Suprapubic skin (tissue), 4 donors: ENCODE data around the gene NCAM2. TPM values are rescaled to one million over a fixed set of nuclear protein-coding genes. Genes with fewer than 3 reads are reported as not detected.
A peak's percentile ranks its signal among the peaks of the same experiment; 100 is the strongest.

Experiments
- DNase-seq, 2 donors: peaks; one replicate each; pipeline ENCODE4 v3.0.0-alpha.2; 2019; ENCODE audit warnings: low spot score in 2 of 2
- H3K27ac ChIP-seq: fragments of 200-600 bp; sonication (generic); one replicate; pipeline ENCODE4 v1.5.1; 2019
- H3K27me3 ChIP-seq: fragments of 200-600 bp; sonication (generic); one replicate; pipeline ENCODE4 v1.5.1; 2019
- H3K36me3 ChIP-seq: fragments of 200-600 bp; sonication (generic); one replicate; pipeline ENCODE4 v1.5.1; 2019
- H3K4me1 ChIP-seq: fragments of 200-600 bp; sonication (generic); one replicate; pipeline ENCODE4 v1.5.1; 2019
- H3K4me3 ChIP-seq: fragments of 200-600 bp; sonication (generic); one replicate; pipeline ENCODE4 v1.5.1; 2019; ENCODE audit warnings: mild to moderate bottlenecking
- H3K9me3 ChIP-seq: fragments of 200-600 bp; sonication (generic); one replicate; pipeline ENCODE4 v1.5.1; 2019
- EP300 ChIP-seq: sonication (generic); formaldehyde crosslinking; IDR thresholded peaks from one replicate; pipeline ENCODE4 v1.6.1; 2017; ENCODE audit warnings: antibody characterized with exemption
- POLR2A ChIP-seq, 2 donors: fragments of 450-650 bp; IDR thresholded peaks; one replicate each; pipeline ENCODE4 v1.6.1; 2017; ENCODE audit warnings: antibody characterized with exemption in 2 of 2, mild to moderate bottlenecking in 2 of 2, moderate library complexity in 2 of 2
- POLR2AphosphoS5 ChIP-seq, 3 donors: sonication (generic); formaldehyde crosslinking; IDR thresholded peaks; one replicate each; pipeline ENCODE4 v1.6.1; 2017; ENCODE audit warnings: antibody characterized with exemption in 3 of 3
- WGBS: methylation state at CpG from one replicate; pipeline ENCODE4 v1.1.5; 2018; 5-methylcytosine and 5-hydroxymethylcytosine counted together
- total RNA-seq, 4 donors: library from RNA; depleted of rRNA; stranded (reverse); fragments of >200 nt; gene quantifications; one replicate each; pipeline ENCODE4 v1.1.0, GENCODE V29; 2016
- TF ChIP-seq, protein P1 (sequence below), 2 donors: fragments of 200-600 bp in 1 of 2; fragments of 450-650 bp in 1 of 2; sonication (generic) in 1 of 2; IDR thresholded peaks; one replicate each; pipeline ENCODE4 v1.5.1; 2016 to 2019; ENCODE audit warnings: antibody characterized with exemption in 2 of 2, mild to moderate bottlenecking in 1 of 2, moderate library complexity in 1 of 2

The NCAM2 gene
- total RNA-seq, 4 donors from 2014 or later, result 0.25 to 1.0 (median 0.92) TPM

DNA sequence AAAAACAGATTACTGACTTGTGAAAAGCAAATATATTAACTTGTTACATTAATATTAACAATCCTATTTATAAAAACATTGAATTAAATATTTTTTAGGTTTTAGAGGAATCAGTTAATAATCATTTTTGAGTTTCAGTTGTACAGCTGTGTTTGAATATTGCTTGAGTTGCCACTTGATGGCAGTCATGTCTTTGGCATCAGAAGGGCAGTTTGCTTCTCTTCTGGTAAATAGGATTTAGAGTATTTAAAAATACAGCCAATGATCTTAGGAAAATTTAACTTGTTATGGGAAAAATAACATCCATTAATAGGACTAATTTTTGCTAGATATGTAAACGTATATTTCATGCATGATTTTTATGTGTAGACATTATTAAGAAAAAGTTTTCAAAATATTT lies 234.1 kb downstream of the NCAM2 start:
- H3K4me3 ChIP-seq, result no peak overlapping the region
- 33% methylated on average over 1 of the region's 1 CpG for WGBS
- no peaks in the 10 kb centered on the region for H3K27me3 ChIP-seq
- no peak overlapping the region for H3K27ac ChIP-seq
- H3K9me3 ChIP-seq, result no peaks in the 10 kb centered on the region
- no peaks in the 10 kb centered on the region for H3K36me3 ChIP-seq
- DNase-seq, result no peak
- TF ChIP-seq EP300 (no peak), POLR2A (IDR thresholded peaks at IDR 0.05) (no peak), POLR2AphosphoS5 (IDR thresholded peaks at IDR 0.05) (no peak)
- TF ChIP-seq, protein P1, sequence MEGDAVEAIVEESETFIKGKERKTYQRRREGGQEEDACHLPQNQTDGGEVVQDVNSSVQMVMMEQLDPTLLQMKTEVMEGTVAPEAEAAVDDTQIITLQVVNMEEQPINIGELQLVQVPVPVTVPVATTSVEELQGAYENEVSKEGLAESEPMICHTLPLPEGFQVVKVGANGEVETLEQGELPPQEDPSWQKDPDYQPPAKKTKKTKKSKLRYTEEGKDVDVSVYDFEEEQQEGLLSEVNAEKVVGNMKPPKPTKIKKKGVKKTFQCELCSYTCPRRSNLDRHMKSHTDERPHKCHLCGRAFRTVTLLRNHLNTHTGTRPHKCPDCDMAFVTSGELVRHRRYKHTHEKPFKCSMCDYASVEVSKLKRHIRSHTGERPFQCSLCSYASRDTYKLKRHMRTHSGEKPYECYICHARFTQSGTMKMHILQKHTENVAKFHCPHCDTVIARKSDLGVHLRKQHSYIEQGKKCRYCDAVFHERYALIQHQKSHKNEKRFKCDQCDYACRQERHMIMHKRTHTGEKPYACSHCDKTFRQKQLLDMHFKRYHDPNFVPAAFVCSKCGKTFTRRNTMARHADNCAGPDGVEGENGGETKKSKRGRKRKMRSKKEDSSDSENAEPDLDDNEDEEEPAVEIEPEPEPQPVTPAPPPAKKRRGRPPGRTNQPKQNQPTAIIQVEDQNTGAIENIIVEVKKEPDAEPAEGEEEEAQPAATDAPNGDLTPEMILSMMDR (IDR thresholded peaks at IDR 0.05), result peak in 1 of 2 donors; percentile 25
- no peaks in the 10 kb centered on the region for H3K4me1 ChIP-seq

DNA sequence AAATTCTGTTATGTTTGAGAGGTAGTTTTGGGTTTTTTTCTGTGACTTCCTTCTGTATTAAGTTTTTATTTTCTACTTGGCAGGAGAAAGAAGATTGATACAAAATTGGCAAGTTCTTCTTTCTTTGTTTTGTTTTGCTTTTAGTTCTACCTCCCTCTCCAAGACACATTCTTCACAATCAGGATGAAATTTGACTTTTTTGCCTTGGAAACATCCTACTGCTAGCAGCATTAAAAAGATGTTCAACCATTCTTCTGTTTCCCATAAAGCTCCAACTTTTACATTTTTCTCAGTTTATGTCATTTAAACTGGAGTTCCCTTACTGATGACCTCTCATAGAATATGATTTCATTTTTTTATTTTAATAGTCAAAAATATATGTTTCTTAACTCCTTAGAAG lies 234.8 kb downstream of the NCAM2 start:
- Histone ChIP-seq H3K4me1 (no peaks in the 10 kb centered on the region), H3K36me3 (no peaks in the 10 kb centered on the region), H3K4me3 (no peak overlapping the region), H3K27me3 (no peaks in the 10 kb centered on the region), H3K9me3 (no peaks in the 10 kb centered on the region), H3K27ac (no peak overlapping the region)
- TF ChIP-seq, protein P1 (IDR thresholded peaks at IDR 0.05), result no peak
- no peak for TF ChIP-seq POLR2AphosphoS5 (IDR thresholded peaks at IDR 0.05)
- no peak for TF ChIP-seq POLR2A (IDR thresholded peaks at IDR 0.05)
- no peak for TF ChIP-seq EP300
- no peak for DNase-seq

DNA sequence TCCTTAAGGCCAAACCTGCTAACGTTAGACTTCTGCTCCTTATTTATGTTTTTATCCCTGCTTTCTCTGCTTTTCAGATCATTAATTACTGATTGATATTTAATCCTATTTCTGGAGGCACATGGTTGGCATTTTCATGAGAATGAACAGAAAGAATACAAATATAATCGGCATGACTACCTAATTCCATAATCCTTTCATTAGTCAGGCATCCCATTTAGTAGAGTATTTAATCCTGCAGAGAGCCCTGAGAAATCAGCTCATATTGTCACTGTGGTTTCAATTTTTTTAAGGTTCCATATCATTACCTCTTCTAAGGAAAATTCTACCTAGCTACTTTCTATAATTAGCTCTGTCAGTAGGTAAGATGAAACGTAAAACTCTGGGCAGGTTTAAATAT lies 238.8 kb downstream of the NCAM2 start:
- DNase-seq, result no peak
- WGBS, result 55% methylated on average over 3 of the region's 3 CpGs
- Histone ChIP-seq H3K9me3 (no peaks in the 10 kb centered on the region), H3K27me3 (no peaks in the 10 kb centered on the region), H3K27ac (no peak overlapping the region), H3K36me3 (no peaks in the 10 kb centered on the region), H3K4me3 (no peak overlapping the region), H3K4me1 (no peaks in the 10 kb centered on the region)
- no peak for TF ChIP-seq POLR2A (IDR thresholded peaks at IDR 0.05)
- TF ChIP-seq, protein P1 (IDR thresholded peaks at IDR 0.05), result no peak
- TF ChIP-seq POLR2AphosphoS5 (IDR thresholded peaks at IDR 0.05), result no peak

DNA sequence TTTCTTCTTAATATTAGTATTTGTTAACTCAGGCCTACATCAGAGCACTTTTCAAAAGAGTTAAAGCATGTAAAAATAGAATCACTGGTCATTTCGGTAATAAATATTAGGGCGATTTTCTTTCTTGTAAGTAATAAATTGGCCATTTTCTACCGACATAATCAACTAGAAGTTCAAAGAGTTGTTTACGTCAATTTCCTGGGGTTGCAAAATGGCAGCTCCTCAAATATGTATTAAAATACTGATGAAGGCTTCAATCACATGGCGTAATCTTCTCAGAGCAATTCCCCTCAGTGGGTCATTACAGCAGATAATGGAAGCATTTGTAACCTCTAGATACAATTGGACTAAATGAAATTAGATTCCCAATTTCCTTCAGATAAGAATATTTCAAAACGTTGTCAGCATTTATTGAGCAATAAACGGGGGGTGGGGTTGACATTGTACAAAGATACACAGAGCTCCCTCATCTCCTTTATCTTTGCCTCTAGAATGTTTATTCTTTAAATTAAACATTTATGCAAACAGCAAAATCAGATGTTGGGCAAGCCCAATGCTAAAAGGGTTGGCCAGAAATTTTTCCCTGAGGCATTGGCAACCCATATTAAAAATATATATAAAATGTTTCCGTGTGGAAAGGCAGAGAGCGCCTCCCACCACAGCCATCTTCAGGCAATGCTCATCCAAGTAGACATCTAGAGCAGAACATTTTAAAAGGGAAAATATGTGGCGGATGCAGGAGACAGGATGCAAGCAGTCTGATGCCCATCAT lies 240.6 kb downstream of the NCAM2 start:
- no peaks in the 10 kb centered on the region for H3K36me3 ChIP-seq
- no peak for DNase-seq
- TF ChIP-seq, protein P1 (IDR thresholded peaks at IDR 0.05), result no peak
- TF ChIP-seq POLR2AphosphoS5 (IDR thresholded peaks at IDR 0.05), result no peak
- no peak for TF ChIP-seq POLR2A (IDR thresholded peaks at IDR 0.05)
- TF ChIP-seq EP300, result no peak
- WGBS, result 82% methylated on average over 10 of the region's 10 CpGs
- no peaks in the 10 kb centered on the region for H3K9me3 ChIP-seq
- H3K27me3 ChIP-seq, result no peaks in the 10 kb centered on the region
- no peak overlapping the region for H3K27ac ChIP-seq
- no peaks in the 10 kb centered on the region for H3K4me1 ChIP-seq
- no peak overlapping the region for H3K4me3 ChIP-seq

DNA sequence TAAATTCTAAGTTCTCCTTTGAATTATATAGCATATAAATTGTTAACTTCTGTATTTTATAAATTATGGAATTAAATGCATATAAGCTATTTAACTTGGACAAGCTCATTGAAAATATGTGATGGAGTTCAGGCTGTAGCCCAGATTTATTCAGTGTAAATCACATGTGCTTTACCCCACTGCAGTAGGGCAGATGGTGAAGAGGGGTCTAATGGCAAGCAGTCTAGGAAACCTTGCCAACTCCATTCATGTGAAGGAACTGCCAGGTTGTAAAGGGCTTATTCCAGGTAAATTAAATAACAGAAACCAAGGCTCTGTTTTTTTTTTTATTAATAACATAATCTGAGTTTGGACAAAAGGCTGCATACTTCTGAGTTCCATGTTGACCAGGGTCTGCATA lies 243.2 kb downstream of the NCAM2 start:
- H3K27ac ChIP-seq, result no peak overlapping the region
- TF ChIP-seq, protein P1 (IDR thresholded peaks at IDR 0.05), result no peak
- TF ChIP-seq EP300, result no peak
- H3K4me3 ChIP-seq, result no peak overlapping the region
- DNase-seq, result no peak
- no peaks in the 10 kb centered on the region for H3K36me3 ChIP-seq
- H3K27me3 ChIP-seq, result no peaks in the 10 kb centered on the region
- no peaks in the 10 kb centered on the region for H3K4me1 ChIP-seq
- H3K9me3 ChIP-seq, result no peaks in the 10 kb centered on the region
